ENCODE measurements around the gene SSBP3. TPM values are rescaled to one million over a fixed set of nuclear protein-coding genes. Genes with fewer than 3 reads are reported as not detected.

The SSBP3 gene
- total RNA-seq, 2 experiments from 2014 or later = 16.5 to 44.9 TPM

DNA sequence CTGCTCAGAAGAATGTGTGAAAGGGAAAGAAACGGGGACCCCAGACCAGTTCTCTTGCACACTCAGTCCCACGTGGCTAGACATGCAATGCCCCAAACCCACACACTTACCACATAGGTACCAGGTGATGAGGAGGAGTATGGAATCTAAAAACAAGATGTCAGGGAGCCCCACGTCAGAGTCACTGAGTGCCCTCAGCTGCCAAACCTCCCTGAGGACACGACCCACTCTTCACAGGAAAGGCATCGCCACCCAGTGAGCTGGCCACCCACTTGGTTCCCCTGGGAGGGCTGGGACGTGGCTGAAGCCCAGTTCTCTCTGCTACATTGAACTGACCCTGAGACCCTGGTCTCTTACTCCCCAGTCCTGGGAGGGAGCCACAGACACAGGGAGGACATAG, 164.8 kb downstream of the SSBP3 start:
- H3K4me3 ChIP-seq (ENCODE audit: low read depth, low read length, poor library complexity, severe bottlenecking) = no peak overlapping the region
- intact Hi-C loops (cut with micrococcal nuclease; ENCODE audit: unreplicated experiment) = no loop called here
- BruUV-seq (replicated peaks) = no TSS peak
- TF ChIP-seq EZH2phosphoT487 (IDR thresholded peaks at IDR 0.05; ENCODE audit: borderline replicate concordance, low read depth, low read length) (no peak), CTCF (conservative IDR thresholded peaks at IDR 0.05; ENCODE audit: low read length) (no peak)
- H3K36me3 ChIP-seq (ENCODE audit: insufficient read depth, low read length) = peaks cover 15% of the 10 kb centered on the region
- no peaks in the 10 kb centered on the region for H3K79me2 ChIP-seq (ENCODE audit: insufficient read depth, low read depth, low read length)
- ChIA-PET CTCF (ENCODE audit: unreplicated experiment) (no interaction called here), POLR2A (no interaction called here)
- no peak overlapping the region for H3K27ac ChIP-seq (ENCODE audit: low read depth, low read length, poor library complexity, severe bottlenecking)
- no peak for DNase-seq (ENCODE audit: low spot score)
- H3K9me2 ChIP-seq (ENCODE audit: insufficient read depth, low read length) = no peaks in the 10 kb centered on the region
- H2AFZ ChIP-seq (ENCODE audit: low read length) = no peak overlapping the region
- H3K9me3 ChIP-seq (ENCODE audit: low read length) = no peaks in the 10 kb centered on the region
- no peaks in the 10 kb centered on the region for H3K4me1 ChIP-seq (ENCODE audit: insufficient read depth, low read length, poor library complexity, severe bottlenecking)
- no peaks in the 10 kb centered on the region for H4K20me1 ChIP-seq (ENCODE audit: insufficient read depth, low read length)
- H3K4me2 ChIP-seq (ENCODE audit: low read length) = no peak overlapping the region

- Histone ChIP-seq H2AFZ (ENCODE audit: low read length) (no peak overlapping the region), H3K4me3 (ENCODE audit: low read depth, low read length, poor library complexity, severe bottlenecking) (no peak overlapping the region), H4K20me1 (ENCODE audit: insufficient read depth, low read length) (no peaks in the 10 kb centered on the region), H3K9me3 (ENCODE audit: low read length) (no peaks in the 10 kb centered on the region), H3K79me2 (ENCODE audit: insufficient read depth, low read depth, low read length) (no peaks in the 10 kb centered on the region), H3K4me1 (ENCODE audit: insufficient read depth, low read length, poor library complexity, severe bottlenecking) (no peaks in the 10 kb centered on the region), H3K36me3 (ENCODE audit: insufficient read depth, low read length) (peaks cover 16% of the 10 kb centered on the region), H3K4me2 (ENCODE audit: low read length) (no peak overlapping the region), H3K27ac (ENCODE audit: low read depth, low read length, poor library complexity, severe bottlenecking) (no peak overlapping the region), H3K9me2 (ENCODE audit: insufficient read depth, low read length) (no peaks in the 10 kb centered on the region)
- no TSS peak for BruUV-seq (replicated peaks)
- no peak for DNase-seq (ENCODE audit: low spot score)
- intact Hi-C loops (cut with micrococcal nuclease; ENCODE audit: unreplicated experiment) = no loop called here
- CTCF ChIA-PET (ENCODE audit: unreplicated experiment) = no interaction called here
- POLR2A ChIA-PET = no interaction called here
- no peak for TF ChIP-seq EZH2phosphoT487 (IDR thresholded peaks at IDR 0.05; ENCODE audit: borderline replicate concordance, low read depth, low read length)
- no peak for TF ChIP-seq CTCF (conservative IDR thresholded peaks at IDR 0.05; ENCODE audit: low read length)
Measured at GRCh38 chr1:54240741-54241335, 165.4 kb downstream of the SSBP3 start.

DNA sequence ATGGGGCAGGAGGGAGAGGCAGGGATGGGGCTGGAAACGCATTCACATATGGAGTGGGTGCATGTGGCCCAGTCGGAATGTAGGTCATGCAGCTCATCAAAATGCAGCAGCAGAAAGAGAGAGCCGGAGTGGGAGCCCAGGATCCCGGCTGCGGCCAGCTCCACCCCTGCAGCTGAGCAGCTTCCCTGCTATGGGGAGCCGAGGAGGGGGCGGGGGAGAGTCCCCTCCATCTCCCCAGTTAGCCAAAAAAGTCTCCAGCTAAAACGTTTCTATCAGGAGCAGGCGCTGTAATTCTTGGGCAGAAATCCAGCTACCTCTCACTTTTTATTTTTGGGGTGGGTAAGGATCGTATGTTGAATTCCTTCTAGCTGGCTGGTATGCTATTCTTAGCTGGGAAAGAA, 166.6 kb downstream of the SSBP3 start:
- CTCF ChIA-PET (ENCODE audit: unreplicated experiment) = no interaction called here

More for the DNA sequence above, 166.6 kb downstream of the SSBP3 start:
- H3K79me2 ChIP-seq (ENCODE audit: insufficient read depth, low read depth, low read length) = no peaks in the 10 kb centered on the region
- no peak overlapping the region for H3K4me3 ChIP-seq (ENCODE audit: low read depth, low read length, poor library complexity, severe bottlenecking)
- no peak for DNase-seq (ENCODE audit: low spot score)
- no peaks in the 10 kb centered on the region for H3K9me3 ChIP-seq (ENCODE audit: low read length)
- no peak overlapping the region for H3K27ac ChIP-seq (ENCODE audit: low read depth, low read length, poor library complexity, severe bottlenecking)
- H4K20me1 ChIP-seq (ENCODE audit: insufficient read depth, low read length) = no peaks in the 10 kb centered on the region
- H2AFZ ChIP-seq (ENCODE audit: low read length) = no peak overlapping the region
- H3K4me1 ChIP-seq (ENCODE audit: insufficient read depth, low read length, poor library complexity, severe bottlenecking) = no peaks in the 10 kb centered on the region
- intact Hi-C loops (cut with micrococcal nuclease; ENCODE audit: unreplicated experiment) = no loop called here
- BruUV-seq (replicated peaks) = no TSS peak
- H3K36me3 ChIP-seq (ENCODE audit: insufficient read depth, low read length) = peaks cover 16% of the 10 kb centered on the region
- TF ChIP-seq EZH2phosphoT487 (IDR thresholded peaks at IDR 0.05; ENCODE audit: borderline replicate concordance, low read depth, low read length) (no peak), CTCF (conservative IDR thresholded peaks at IDR 0.05; ENCODE audit: low read length) (no peak)
- no peaks in the 10 kb centered on the region for H3K9me2 ChIP-seq (ENCODE audit: insufficient read depth, low read length)
- POLR2A ChIA-PET = no interaction called here
- no peak overlapping the region for H3K4me2 ChIP-seq (ENCODE audit: low read length)
